ENCODE data around the gene PLCD4.

PLCD4 gene

GRCh38 chr2:218618102-218618860 is 10.6 kb downstream of the PLCD4 start:
- DNase-seq, result peak in 1 of 58 donors; percentile 3

GRCh38 chr2:218621007-218621406 is 13.3 kb downstream of the PLCD4 start:
- no peak for DNase-seq

GRCh38 chr2:218622606-218623365 is 15.1 kb downstream of the PLCD4 start:
- no peak for DNase-seq

- DNase-seq, result no peak
Measured at GRCh38 chr2:218623366-218623705, 15.6 kb downstream of the PLCD4 start.

- no peak for DNase-seq
Measured at GRCh38 chr2:218626369-218626768, 18.7 kb downstream of the PLCD4 start.

- DNase-seq, result no peak
Measured at GRCh38 chr2:218627939-218628338, 20.2 kb downstream of the PLCD4 start.

GRCh38 chr2:218631837-218632236 is 24.1 kb downstream of the PLCD4 start:
- DNase-seq, result no peak

GRCh38 chr2:218635719-218636118 is 28.0 kb downstream of the PLCD4 start:
- no peak for DNase-seq

- no peak for DNase-seq
Measured at GRCh38 chr2:218638372-218638771, 30.7 kb downstream of the PLCD4 start.

GRCh38 chr2:218642121-218642656 is 34.5 kb downstream of the PLCD4 start:
- DNase-seq, result no peak

- no peak for DNase-seq
Measured at GRCh38 chr2:218642786-218643185, 35.1 kb downstream of the PLCD4 start.

GRCh38 chr2:218643751-218644310 is 36.1 kb downstream of the PLCD4 start:
- no peak for DNase-seq

GRCh38 chr2:218644721-218645120 is 37.0 kb downstream of the PLCD4 start:
- no peak for DNase-seq

- DNase-seq, result no peak
Measured at GRCh38 chr2:218645126-218645525, 37.4 kb downstream of the PLCD4 start.

- DNase-seq, result peak in 36 of 58 donors; percentile 1 to 57 (median 14)
Measured at GRCh38 chr2:218648088-218648786, 40.5 kb downstream of the PLCD4 start.

- peak in 1 of 58 donors; percentile 3 for DNase-seq
Measured at GRCh38 chr2:218648787-218649100, 41.0 kb downstream of the PLCD4 start.

GRCh38 chr2:218655751-218656150 is 48.1 kb downstream of the PLCD4 start:
- no peak for DNase-seq

GRCh38 chr2:218658671-218659257 is 51.1 kb downstream of the PLCD4 start:
- DNase-seq, result peak in 6 of 58 donors; percentile 9 to 55 (median 21)

- DNase-seq, result peak; percentile 52 to 97 (median 88)
Measured at GRCh38 chr2:218659258-218659987, 51.7 kb downstream of the PLCD4 start, which contains the start of the genes BCS1L and ZNF142. TSS of gene BCS1L (plus strand) at chr2:218659683. CDS start at chr2:218660988, 1,305 bp downstream. TSS of gene ZNF142 (minus strand) at chr2:218659623. CDS start at chr2:218656429, 3,194 bp downstream.

- DNase-seq, result no peak
Measured at GRCh38 chr2:218659988-218660358, 52.3 kb downstream of the PLCD4 start.
